HepG2 (cell line): ENCODE results near the gene SLC25A22. TPM values are rescaled to one million over a fixed set of nuclear protein-coding genes. Genes with fewer than 3 reads are reported as not detected.

ENCODE experiments used
- ARHGAP35 ChIP-seq: sonication (generic); formaldehyde crosslinking; IDR thresholded peaks from 2 replicates; pipeline ENCODE4 v1.9.0; 2022; ENCODE audit warnings: mild to moderate bottlenecking, inconsistent platforms, moderate library complexity, missing genetic modification reagents, borderline replicate concordance
- JUN ChIP-seq: sonication (generic); formaldehyde crosslinking; IDR thresholded peaks from 2 replicates; pipeline ENCODE4 v1.4.0; 2020; ENCODE audit warnings: mild to moderate bottlenecking, missing genetic modification reagents
- KMT2A ChIP-seq: sonication (generic); formaldehyde crosslinking; IDR thresholded peaks from 2 replicates; pipeline ENCODE4 v1.4.0; 2020; ENCODE audit warnings: missing genetic modification reagents
- MEF2D ChIP-seq: sonication (generic); formaldehyde crosslinking; IDR thresholded peaks from 2 replicates; pipeline ENCODE4 v1.5.1; 2020; ENCODE audit warnings: mild to moderate bottlenecking, missing genetic modification reagents
- MLX ChIP-seq: IDR thresholded peaks from 2 replicates; pipeline ENCODE4 v1.6.1; 2016
- NFYB ChIP-seq: sonication (generic); formaldehyde crosslinking; IDR thresholded peaks from 2 replicates; pipeline ENCODE4 v1.4.0; 2020; ENCODE audit warnings: missing genetic modification reagents
- SKIL ChIP-seq: sonication (generic); formaldehyde crosslinking; IDR thresholded peaks from 2 replicates; pipeline ENCODE4 v1.8.0; 2022; ENCODE audit warnings: missing genetic modification reagents, mild to moderate bottlenecking, moderate library complexity, borderline replicate concordance
- STAG1 ChIP-seq: sonication (generic); formaldehyde crosslinking; IDR thresholded peaks from 2 replicates; pipeline ENCODE4 v1.4.0; 2020; ENCODE audit warnings: missing genetic modification reagents
- YEATS4 ChIP-seq: sonication (generic); formaldehyde crosslinking; IDR thresholded peaks from 2 replicates; pipeline ENCODE4 v1.4.0; 2020; ENCODE audit warnings: missing genetic modification reagents, borderline replicate concordance
- ZNF225 ChIP-seq: sonication (generic); formaldehyde crosslinking; IDR thresholded peaks from 2 replicates; pipeline ENCODE4 v1.4.0; 2020; ENCODE audit warnings: mild to moderate bottlenecking, missing genetic modification reagents
- ZNF335 ChIP-seq: sonication (generic); formaldehyde crosslinking; IDR thresholded peaks from 2 replicates; pipeline ENCODE4 v1.4.0; 2020; ENCODE audit warnings: missing genetic modification reagents
- ZNF407 ChIP-seq: sonication (generic); formaldehyde crosslinking; IDR thresholded peaks from one replicate; pipeline ENCODE4 v1.5.1; 2020; ENCODE audit warnings: mild to moderate bottlenecking, missing genetic modification reagents; ENCODE audit errors: not compliant biosample characterization
- ZNF713 ChIP-seq: sonication (generic); formaldehyde crosslinking; IDR thresholded peaks from 2 replicates; pipeline ENCODE4 v1.4.0; 2020; ENCODE audit warnings: mild to moderate bottlenecking, missing genetic modification reagents
- ZNF775 ChIP-seq: sonication (generic); formaldehyde crosslinking; IDR thresholded peaks from 2 replicates; pipeline ENCODE4 v1.4.0; 2020; ENCODE audit warnings: missing genetic modification reagents, mild to moderate bottlenecking, moderate library complexity, borderline replicate concordance
- polyA plus RNA-seq, 8 experiments: library from polyadenylated mRNA; depleted of rRNA in 3 of 8; stranded (reverse) in 7 of 8; unstranded in 1 of 8; fragments of >200 nt; fragmentation: Illumina TruSeq in 4 of 8; extraction: Trizol in 4 of 8; gene quantifications; 2 replicates each; pipeline versions ENCODE4 v1.2.1 to v1.2.3, GENCODE V29; 2011 to 2016; ENCODE audit warnings: low read depth in 4 of 8, missing spikeins in 1 of 8, mixed read lengths in 1 of 8; ENCODE audit not compliant: insufficient read depth in 1 of 8
- total RNA-seq, 5 experiments: library from RNA; depleted of rRNA; stranded (reverse); fragments of >200 nt; fragmentation: Illumina TruSeq; extraction: Trizol; gene quantifications; 2 replicates each; pipeline ENCODE4 v1.2.3, GENCODE V29; 2016; ENCODE audit warnings: low read depth in 1 of 5
- TF ChIP-seq, protein P1 (sequence below): IDR thresholded peaks from 2 replicates; pipeline ENCODE4 v1.6.1; 2016; ENCODE audit warnings: mild to moderate bottlenecking, missing biosample characterization, missing genetic modification reagents
- TF ChIP-seq, protein P2 (sequence below): sonication (generic); formaldehyde crosslinking; IDR thresholded peaks from 2 replicates; pipeline ENCODE4 v1.4.0; 2020; ENCODE audit warnings: mild to moderate bottlenecking, low read depth, missing genetic modification reagents

The SLC25A22 gene
- total and polyA plus RNA-seq, 2 of the 13 experiments (the other 11 are each of a cell fraction or from before 2014, with no cell fraction given): 12.4 to 19.2 TPM

GRCh38 chr11:777288-778255 lies 20.5 kb downstream of the SLC25A22 start, which contains the start of gene GATD1 (continued):
- TF ChIP-seq ZNF407 (CRISPR knock-in tag): no peak
- TF ChIP-seq JUN (CRISPR knock-in tag): no peak
- TF ChIP-seq NFYB: no peak
- TF ChIP-seq KMT2A (CRISPR knock-in tag): peak; percentile 33; the same call in 1 of the 2 replicates
- TF ChIP-seq ZNF335 (CRISPR knock-in tag): 0 out of 2 replicates have a peak, but pooled peaks have one; percentile 21
- TF ChIP-seq, protein P1, sequence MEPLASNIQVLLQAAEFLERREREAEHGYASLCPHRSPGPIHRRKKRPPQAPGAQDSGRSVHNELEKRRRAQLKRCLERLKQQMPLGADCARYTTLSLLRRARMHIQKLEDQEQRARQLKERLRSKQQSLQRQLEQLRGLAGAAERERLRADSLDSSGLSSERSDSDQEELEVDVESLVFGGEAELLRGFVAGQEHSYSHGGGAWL (CRISPR knock-in tag): 0 out of 2 replicates have a peak, but pooled peaks have one; percentile 32
- no peak for TF ChIP-seq ZNF775 (CRISPR knock-in tag)
- TF ChIP-seq ARHGAP35: peak; percentile 43; the same call in 1 of the 2 replicates
- peak; percentile 67; the same call in 1 of the 2 replicates for TF ChIP-seq YEATS4 (CRISPR knock-in tag)
- no peak for TF ChIP-seq MEF2D (CRISPR knock-in tag)
- no peak for TF ChIP-seq STAG1 (CRISPR knock-in tag)
- no peak for TF ChIP-seq SKIL (CRISPR knock-in tag)
- no peak for TF ChIP-seq MLX (CRISPR knock-in tag)
- TF ChIP-seq ZNF713 (CRISPR knock-in tag): 0 out of 2 replicates have a peak, but pooled peaks have one; percentile 53
- no peak for TF ChIP-seq ZNF225 (CRISPR knock-in tag)
- TF ChIP-seq, protein P2, sequence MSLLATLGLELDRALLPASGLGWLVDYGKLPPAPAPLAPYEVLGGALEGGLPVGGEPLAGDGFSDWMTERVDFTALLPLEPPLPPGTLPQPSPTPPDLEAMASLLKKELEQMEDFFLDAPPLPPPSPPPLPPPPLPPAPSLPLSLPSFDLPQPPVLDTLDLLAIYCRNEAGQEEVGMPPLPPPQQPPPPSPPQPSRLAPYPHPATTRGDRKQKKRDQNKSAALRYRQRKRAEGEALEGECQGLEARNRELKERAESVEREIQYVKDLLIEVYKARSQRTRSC (CRISPR knock-in tag): peak; percentile 41; the same call in 1 of the 2 replicates
